IMR-90 (cell line): ENCODE measurements around the gene DMD. TPM values are rescaled to one million over a fixed set of nuclear protein-coding genes. Genes with fewer than 3 reads are reported as not detected.

Experiments
- ATAC-seq: fragments of 200-7000 bp; cut with Tn5 transposase; 2 replicates; pipeline ENCODE4 v1.9.1; 2020; ENCODE audit warnings: low read depth, mild to moderate bottlenecking, moderate library complexity
- BruUV-seq: library from RNA; stranded (reverse); fragments of 400-500 nt; replicated peaks from 2 replicates; lab custom pipeline; 2021; lab: Mats Ljungman, UMichigan
- CTCF ChIA-PET: fragments of 300-600 bp; formaldehyde crosslinking; extraction: SDS; loops from one replicate; lab custom pipeline; 2021; ENCODE audit warnings: antibody characterized with exemption; lab: Yijun Ruan, JAX
- POLR2A ChIA-PET: fragments of 300-600 bp; sonication (Branson Sonifier 250); formaldehyde crosslinking; loops from one replicate; lab custom pipeline; 2022; ENCODE audit warnings: antibody characterized with exemption; ENCODE audit not compliant: unreplicated experiment; lab: Charles Lee
- DNase-seq: peaks from one replicate; pipeline ENCODE4 v3.0.0; 2013
- H2AFZ ChIP-seq: replicated peaks from 2 replicates; pipeline ENCODE3; 2013; ENCODE audit warnings: low read length, mild to moderate bottlenecking; ENCODE audit not compliant: poor library complexity
- H2AK5ac ChIP-seq: 2 replicates; pipeline ENCODE4 v1.6.1; 2013; ENCODE audit warnings: low read depth, low read length, inconsistent platforms
- H2AK9ac ChIP-seq: replicated peaks from 2 replicates; pipeline ENCODE3; 2013; ENCODE audit warnings: mild to moderate bottlenecking, low read depth, low read length, moderate library complexity; ENCODE audit not compliant: poor library complexity
- H2BK120ac ChIP-seq: 2 replicates; pipeline ENCODE4 v1.6.1; 2013; ENCODE audit warnings: low read depth, low read length, inconsistent platforms
- H2BK15ac ChIP-seq: 3 replicates; pipeline ENCODE4 v1.6.1; 2013; ENCODE audit warnings: low read depth, low read length, inconsistent platforms
- H2BK20ac ChIP-seq: 2 replicates; pipeline ENCODE4 v1.6.1; 2013; ENCODE audit warnings: low read depth, mild to moderate bottlenecking, inconsistent platforms, low read length, moderate library complexity
- H2BK5ac ChIP-seq: 2 replicates; pipeline ENCODE4 v1.6.1; 2013; ENCODE audit warnings: mild to moderate bottlenecking, low read depth, low read length, inconsistent platforms; ENCODE audit not compliant: poor library complexity, severe bottlenecking
- H3K14ac ChIP-seq: replicated peaks from 2 replicates; pipeline ENCODE4 v1.6.1; 2013; ENCODE audit warnings: low read depth, low read length, inconsistent platforms
- H3K18ac ChIP-seq: 2 replicates; pipeline ENCODE4 v1.6.1; 2013; ENCODE audit warnings: low read depth, low read length, control low read depth
- H3K23ac ChIP-seq: 2 replicates; pipeline ENCODE4 v1.6.1; 2013; ENCODE audit warnings: low read depth, low read length, inconsistent platforms
- H3K27ac ChIP-seq: 2 replicates; pipeline ENCODE4 v1.5.1; 2013; ENCODE audit warnings: mild to moderate bottlenecking, control low read depth, low read length; ENCODE audit not compliant: insufficient read depth
- H3K27me3 ChIP-seq: 2 replicates; pipeline ENCODE4 v1.6.1; 2013; ENCODE audit warnings: low read length; ENCODE audit not compliant: control insufficient read depth, insufficient read depth
- H3K36me3 ChIP-seq: 2 replicates; pipeline ENCODE4 v1.6.1; 2013; ENCODE audit warnings: low read length, mixed read lengths; ENCODE audit not compliant: control insufficient read depth, insufficient read depth
- H3K4ac ChIP-seq: 2 replicates; pipeline ENCODE4 v1.6.1; 2013; ENCODE audit warnings: low read depth, low read length, inconsistent platforms
- H3K4me1 ChIP-seq: 2 replicates; pipeline ENCODE4 v1.6.1; 2013; ENCODE audit warnings: low read length, mixed read lengths; ENCODE audit not compliant: control insufficient read depth, insufficient read depth
- H3K4me2 ChIP-seq: 2 replicates; pipeline ENCODE4 v1.6.1; 2013; ENCODE audit warnings: low read depth, mild to moderate bottlenecking, control low read depth, low read length, moderate library complexity
- H3K4me3 ChIP-seq: 2 replicates; pipeline ENCODE4 v1.5.1; 2013; ENCODE audit warnings: low read depth, mild to moderate bottlenecking, control low read depth, low read length, moderate library complexity; ENCODE audit not compliant: insufficient read depth
- H3K56ac ChIP-seq: 2 replicates; pipeline ENCODE4 v1.6.1; 2013; ENCODE audit warnings: low read length, inconsistent platforms; ENCODE audit not compliant: insufficient read depth; ENCODE audit errors: extremely low read depth
- H3K79me1 ChIP-seq, 2 experiments: 2 replicates each; pipeline ENCODE4 v1.6.1; 2013; ENCODE audit warnings: low read length in 2 of 2, inconsistent platforms in 1 of 2, low read depth in 1 of 2
- H3K9ac ChIP-seq: 2 replicates; pipeline ENCODE4 v1.6.1; 2013; ENCODE audit warnings: low read depth, low read length, control low read depth
- H3K9me1 ChIP-seq: 2 replicates; pipeline ENCODE4 v1.6.1; 2013; ENCODE audit warnings: low read length, inconsistent platforms; ENCODE audit not compliant: insufficient read depth
- H3K9me3 ChIP-seq: 2 replicates; pipeline ENCODE4 v1.6.1; 2013; ENCODE audit warnings: low read length; ENCODE audit not compliant: control insufficient read depth, insufficient read depth
- H4K20me1 ChIP-seq: 2 replicates; pipeline ENCODE4 v1.6.1; 2013; ENCODE audit warnings: low read length, inconsistent platforms; ENCODE audit not compliant: insufficient read depth
- H4K5ac ChIP-seq: 2 replicates; pipeline ENCODE4 v1.6.1; 2013; ENCODE audit warnings: mild to moderate bottlenecking, low read depth, low read length, control low read depth
- H4K8ac ChIP-seq, 2 experiments: 2 replicates each; pipeline ENCODE4 v1.6.1; 2013; ENCODE audit warnings: low read depth in 2 of 2, low read length in 2 of 2, control low read depth in 1 of 2, inconsistent platforms in 1 of 2
- H4K91ac ChIP-seq: 2 replicates; pipeline ENCODE4 v1.6.1; 2013; ENCODE audit warnings: low read depth, low read length, inconsistent platforms; ENCODE audit not compliant: insufficient read depth
- CEBPB ChIP-seq: IDR thresholded peaks from 2 replicates; pipeline ENCODE4 v1.6.1; 2012; ENCODE audit warnings: low read depth, low read length, improper control_type of control experiment
- CHD1 ChIP-seq: IDR thresholded peaks from 2 replicates; pipeline ENCODE4 v1.6.1; 2012; ENCODE audit warnings: low read depth, low read length, improper control_type of control experiment
- FOS ChIP-seq: fragments of 150-350 bp; IDR thresholded peaks from 2 replicates; pipeline ENCODE4 v1.6.1; 2016; ENCODE audit warnings: low read depth, low read length
- MAFK ChIP-seq: IDR thresholded peaks from 2 replicates; pipeline ENCODE4 v1.6.1; 2012; ENCODE audit warnings: low read depth, low read length, improper control_type of control experiment
- MAZ ChIP-seq: IDR thresholded peaks from 2 replicates; pipeline ENCODE4 v1.6.1; 2012; ENCODE audit warnings: low read depth, mild to moderate bottlenecking, low read length, improper control_type of control experiment, moderate library complexity, borderline replicate concordance
- MXI1 ChIP-seq: IDR thresholded peaks from 2 replicates; pipeline ENCODE4 v1.6.1; 2012; ENCODE audit warnings: low read depth, mild to moderate bottlenecking, low read length, moderate library complexity, borderline replicate concordance
- NFE2L2 ChIP-seq: fragments of 150-350 bp; IDR thresholded peaks from 2 replicates; pipeline ENCODE4 v1.6.1; 2016; ENCODE audit warnings: low read depth, mild to moderate bottlenecking, low read length
- POLR2A ChIP-seq: IDR thresholded peaks from 2 replicates; pipeline ENCODE4 v1.6.1; 2012; ENCODE audit warnings: mild to moderate bottlenecking, low read depth, low read length
- RAD21 ChIP-seq: IDR thresholded peaks from 2 replicates; pipeline ENCODE4 v1.6.1; 2012; ENCODE audit warnings: low read length, improper control_type of control experiment
- RCOR1 ChIP-seq: IDR thresholded peaks from 2 replicates; pipeline ENCODE4 v1.6.1; 2012; ENCODE audit warnings: mild to moderate bottlenecking, low read length, improper control_type of control experiment; ENCODE audit not compliant: insufficient replicate concordance
- RFX5 ChIP-seq: IDR thresholded peaks from 2 replicates; pipeline ENCODE4 v1.8.0; 2012; ENCODE audit warnings: low read depth, mild to moderate bottlenecking, low read length, moderate library complexity
- SMC3 ChIP-seq: fragments of 150-350 bp; IDR thresholded peaks from 2 replicates; pipeline ENCODE4 v1.6.1; 2016; ENCODE audit warnings: low read depth, mild to moderate bottlenecking, antibody characterized with exemption, low read length, moderate library complexity
- WGBS, 2 experiments: methylation state at CpG; one replicate each; pipeline versions ENCODE4 v1.1.5 to v1.1.7; 2013; ENCODE audit warnings: missing lambda C conversion rate in 2 of 2; ENCODE audit not compliant: insufficient read length in 1 of 2; ENCODE audit errors: extremely low coverage in 2 of 2; 5-methylcytosine and 5-hydroxymethylcytosine counted together
- dilution Hi-C: fragments of 300-500 bp; cut with HindIII; formaldehyde crosslinking; loops from one replicate; pipeline ENCODE4 v1.14.3; 2018; ENCODE audit warnings: low sequenced_read_pairs; ENCODE audit not compliant: unreplicated experiment
- in situ Hi-C: fragments of 300-500 bp; cut with MboI; formaldehyde crosslinking; loops from 3 replicates; pipeline ENCODE4 v1.14.3; 2019; ENCODE audit warnings: low sequenced_read_pairs, inconsistent platforms, mixed read lengths
- intact Hi-C: fragments of 100-400 bp; cut with micrococcal nuclease; formaldehyde crosslinking; loops from 2 replicates; pipeline ENCODE4 v1.10.0; 2022
- polyA plus RNA-seq, 3 experiments: library from polyadenylated mRNA; depleted of rRNA; stranded (reverse); fragments of >200 nt; gene quantifications; 2 replicates each; pipeline ENCODE4 v1.2.3, GENCODE V29; 2012; ENCODE audit warnings: low replicate concordance in 1 of 3
- total RNA-seq: library from RNA; depleted of rRNA; stranded (reverse); fragments of >200 nt; gene quantifications from 2 replicates; pipeline ENCODE4 v1.2.3, GENCODE V29; 2012
- TF ChIP-seq, protein P1 (sequence below): fragments of 150-350 bp; IDR thresholded peaks from 2 replicates; pipeline ENCODE4 v1.6.1; 2017; ENCODE audit warnings: mild to moderate bottlenecking, antibody characterized with exemption, low read length, low read depth
- TF ChIP-seq, protein P2 (sequence below): fragments of 150-350 bp; IDR thresholded peaks from 2 replicates; pipeline ENCODE4 v1.6.1; 2016; ENCODE audit warnings: low read depth, mild to moderate bottlenecking, low read length, moderate library complexity, borderline replicate concordance

Gene DMD
- total and polyA plus RNA-seq, 2 of the 4 experiments (the other 2 are of a cell fraction) = 6.6 to 11.8 TPM

DNA sequence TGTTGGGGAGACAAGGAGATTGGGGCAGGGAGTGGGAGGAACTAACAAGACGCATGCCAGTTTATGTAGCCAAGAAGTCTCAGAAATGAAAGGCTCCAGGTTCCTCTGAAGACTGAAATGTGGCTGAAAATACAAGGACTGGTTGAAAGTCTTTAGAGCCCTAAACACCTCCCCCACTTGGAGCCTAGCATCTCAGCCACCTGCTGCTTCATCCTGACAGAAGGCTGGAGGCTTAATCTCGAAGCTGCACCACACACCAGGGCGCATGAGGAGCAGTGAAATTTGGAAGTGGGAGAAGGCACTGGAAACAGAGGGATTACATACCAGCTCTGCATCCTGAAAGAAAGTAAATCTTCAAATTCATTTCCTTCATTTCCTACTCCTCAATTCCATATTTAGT, 1978.8 kb downstream of the DMD start:
- in situ Hi-C loops = no loop called here
- CTCF ChIA-PET = no interaction called here

More for the DNA sequence above, 1978.8 kb downstream of the DMD start:
- Histone ChIP-seq H4K20me1 (no peaks in the 10 kb centered on the region), H2AK9ac (no peak overlapping the region), H3K4me3 (no peak overlapping the region), H2AK5ac (no peak overlapping the region), H3K23ac (no peak overlapping the region), H3K18ac (no peak overlapping the region), H3K36me3 (no peaks in the 10 kb centered on the region), H4K5ac (no peak overlapping the region), H2BK15ac (no peak overlapping the region), H3K4me2 (no peak overlapping the region), H2BK120ac (no peak overlapping the region), H3K9ac (no peak overlapping the region), H3K4me1 (no peaks in the 10 kb centered on the region), H3K14ac (no peak overlapping the region), H4K91ac (no peak overlapping the region), H2AFZ (no peak overlapping the region), H3K56ac (no peak overlapping the region), H3K27me3 (no peaks in the 10 kb centered on the region), H2BK20ac (no peak overlapping the region), H2BK5ac (no peak overlapping the region), H4K8ac (no peak overlapping the region), H3K79me1 (no peaks in the 10 kb centered on the region), H3K9me3 (no peaks in the 10 kb centered on the region), H3K9me1 (no peaks in the 10 kb centered on the region), H3K4ac (no peak overlapping the region), H3K27ac (no peak overlapping the region)
- intact Hi-C loops (no loop called here), dilution Hi-C loops (no loop called here)
- WGBS, 2 experiments = no CpG with 5 or more reads among the region's 3 CpGs
- TF ChIP-seq RCOR1 (no peak), SMC3 (no peak), MXI1 (no peak), POLR2A (no peak), CEBPB (no peak), MAZ (no peak), NFE2L2 (no peak), RAD21 (no peak), MAFK (no peak), CHD1 (no peak), RFX5 (no peak), FOS (no peak)
- TF ChIP-seq, protein P1, sequence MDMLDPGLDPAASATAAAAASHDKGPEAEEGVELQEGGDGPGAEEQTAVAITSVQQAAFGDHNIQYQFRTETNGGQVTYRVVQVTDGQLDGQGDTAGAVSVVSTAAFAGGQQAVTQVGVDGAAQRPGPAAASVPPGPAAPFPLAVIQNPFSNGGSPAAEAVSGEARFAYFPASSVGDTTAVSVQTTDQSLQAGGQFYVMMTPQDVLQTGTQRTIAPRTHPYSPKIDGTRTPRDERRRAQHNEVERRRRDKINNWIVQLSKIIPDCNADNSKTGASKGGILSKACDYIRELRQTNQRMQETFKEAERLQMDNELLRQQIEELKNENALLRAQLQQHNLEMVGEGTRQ = no peak
- TF ChIP-seq, protein P2, sequence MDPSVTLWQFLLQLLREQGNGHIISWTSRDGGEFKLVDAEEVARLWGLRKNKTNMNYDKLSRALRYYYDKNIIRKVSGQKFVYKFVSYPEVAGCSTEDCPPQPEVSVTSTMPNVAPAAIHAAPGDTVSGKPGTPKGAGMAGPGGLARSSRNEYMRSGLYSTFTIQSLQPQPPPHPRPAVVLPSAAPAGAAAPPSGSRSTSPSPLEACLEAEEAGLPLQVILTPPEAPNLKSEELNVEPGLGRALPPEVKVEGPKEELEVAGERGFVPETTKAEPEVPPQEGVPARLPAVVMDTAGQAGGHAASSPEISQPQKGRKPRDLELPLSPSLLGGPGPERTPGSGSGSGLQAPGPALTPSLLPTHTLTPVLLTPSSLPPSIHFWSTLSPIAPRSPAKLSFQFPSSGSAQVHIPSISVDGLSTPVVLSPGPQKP = no peak
- DNase-seq (no peak), ATAC-seq (no peak)
- POLR2A ChIA-PET = interaction anchor here (0.6 kb wide), 1 partner anchor 11 kb away, joined by 5 read pairs; no protein-coding TSS in a partner anchor
- BruUV-seq = no TSS peak
